WERI-Rb-1 (cell line): ENCODE data around the gene CTIF.

Experiments
- DNase-seq: peaks from one replicate; pipeline ENCODE4 v3.0.0-alpha.2; 2020
- H3K27ac ChIP-seq: fragments of 250-450 bp; sonication (Bioruptor Pico); 2 replicates; pipeline ENCODE4 v1.5.1; 2020; ENCODE audit warnings: mild to moderate bottlenecking, moderate library complexity
- H3K27me3 ChIP-seq: fragments of 250-450 bp; sonication (Bioruptor Pico); 2 replicates; pipeline ENCODE4 v1.5.1; 2021; ENCODE audit warnings: mild to moderate bottlenecking, low read depth, moderate library complexity; ENCODE audit not compliant: insufficient read depth, severe bottlenecking
- H3K36me3 ChIP-seq: fragments of 250-450 bp; sonication (Bioruptor Pico); 2 replicates; pipeline ENCODE4 v1.5.1; 2020; ENCODE audit warnings: mild to moderate bottlenecking, moderate library complexity
- H3K4me3 ChIP-seq: 2 replicates; pipeline ENCODE4 v1.5.1; 2011; ENCODE audit warnings: low read depth, mild to moderate bottlenecking, control low read depth, low read length
- H3K9me3 ChIP-seq: fragments of 250-450 bp; sonication (Bioruptor Pico); 2 replicates; pipeline ENCODE4 v1.5.1; 2021; ENCODE audit warnings: mild to moderate bottlenecking, moderate library complexity; ENCODE audit not compliant: severe bottlenecking
- TF ChIP-seq, protein P1 (sequence below): IDR thresholded peaks from 2 replicates; pipeline ENCODE4 v1.5.1; 2011; ENCODE audit warnings: low read depth, mild to moderate bottlenecking, control low read depth, inconsistent platforms, low read length

Gene CTIF

DNA sequence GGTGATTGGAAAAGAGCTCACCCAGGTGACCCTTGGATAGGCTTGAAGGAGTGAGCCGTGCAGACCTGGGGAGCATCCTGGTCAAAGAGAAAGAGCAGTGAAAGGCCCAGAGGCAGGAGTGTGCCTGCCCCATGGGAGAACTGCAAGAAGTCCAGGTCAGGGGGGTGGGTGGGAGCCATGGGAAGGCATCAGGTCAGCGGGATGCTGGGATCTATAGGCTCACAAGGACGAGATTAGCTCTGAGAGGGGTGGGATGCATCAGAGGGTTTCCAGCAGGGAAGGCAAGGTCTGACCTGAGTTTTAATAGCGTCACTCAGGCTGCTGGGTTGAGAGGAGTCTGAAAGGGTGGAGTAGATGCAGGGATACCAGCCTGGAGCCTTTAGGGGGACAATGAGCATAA, 253.3 kb downstream of the CTIF start:
- TF ChIP-seq, protein P1, sequence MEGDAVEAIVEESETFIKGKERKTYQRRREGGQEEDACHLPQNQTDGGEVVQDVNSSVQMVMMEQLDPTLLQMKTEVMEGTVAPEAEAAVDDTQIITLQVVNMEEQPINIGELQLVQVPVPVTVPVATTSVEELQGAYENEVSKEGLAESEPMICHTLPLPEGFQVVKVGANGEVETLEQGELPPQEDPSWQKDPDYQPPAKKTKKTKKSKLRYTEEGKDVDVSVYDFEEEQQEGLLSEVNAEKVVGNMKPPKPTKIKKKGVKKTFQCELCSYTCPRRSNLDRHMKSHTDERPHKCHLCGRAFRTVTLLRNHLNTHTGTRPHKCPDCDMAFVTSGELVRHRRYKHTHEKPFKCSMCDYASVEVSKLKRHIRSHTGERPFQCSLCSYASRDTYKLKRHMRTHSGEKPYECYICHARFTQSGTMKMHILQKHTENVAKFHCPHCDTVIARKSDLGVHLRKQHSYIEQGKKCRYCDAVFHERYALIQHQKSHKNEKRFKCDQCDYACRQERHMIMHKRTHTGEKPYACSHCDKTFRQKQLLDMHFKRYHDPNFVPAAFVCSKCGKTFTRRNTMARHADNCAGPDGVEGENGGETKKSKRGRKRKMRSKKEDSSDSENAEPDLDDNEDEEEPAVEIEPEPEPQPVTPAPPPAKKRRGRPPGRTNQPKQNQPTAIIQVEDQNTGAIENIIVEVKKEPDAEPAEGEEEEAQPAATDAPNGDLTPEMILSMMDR = no peak

DNA sequence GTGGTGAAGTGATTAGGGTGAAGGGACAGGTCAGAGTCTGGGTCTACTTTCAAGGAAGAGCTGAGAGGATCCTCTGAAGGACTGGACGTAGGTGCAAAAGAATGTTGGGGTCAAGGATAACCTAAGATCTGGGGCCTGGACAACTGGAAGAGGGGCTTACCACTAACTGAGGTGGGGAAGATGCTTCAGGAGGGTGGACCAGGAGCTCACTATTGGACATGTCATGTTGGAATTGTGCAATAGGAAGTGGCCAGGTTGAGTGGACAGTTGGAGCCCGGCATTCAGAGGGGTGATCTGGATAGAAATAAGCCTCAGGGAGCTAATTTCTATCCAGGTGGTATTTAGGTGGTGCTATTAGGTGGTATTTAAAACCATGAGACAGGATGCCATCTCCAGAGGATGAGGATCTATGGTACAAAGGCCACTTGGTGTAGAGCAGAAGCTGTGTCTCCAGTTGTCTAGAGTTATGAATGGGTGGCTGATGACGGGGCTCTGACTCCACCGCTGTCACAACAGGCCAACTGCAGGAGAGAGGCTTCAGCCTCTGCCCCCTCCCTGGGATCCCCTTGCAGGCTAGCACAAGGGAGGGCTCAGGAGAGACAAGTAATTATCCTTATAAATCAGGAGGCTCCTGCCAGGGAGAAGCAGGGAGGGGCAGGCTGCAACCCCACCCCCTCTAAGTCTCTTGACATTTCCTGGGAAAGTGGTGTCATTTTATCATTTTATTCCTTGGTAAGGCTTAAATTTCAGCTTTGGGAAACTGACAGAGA, 254.0 kb downstream of the CTIF start:
- H3K27ac ChIP-seq = no peak overlapping the region
- DNase-seq = peak; percentile 49
- TF ChIP-seq, protein P1 = no peak
- no peaks in the 10 kb centered on the region for H3K27me3 ChIP-seq
- H3K4me3 ChIP-seq = no peak overlapping the region
- H3K36me3 ChIP-seq = peaks cover 17% of the 10 kb centered on the region
- no peaks in the 10 kb centered on the region for H3K9me3 ChIP-seq

More for the DNA sequence above, 253.3 kb downstream of the CTIF start:
- no peaks in the 10 kb centered on the region for H3K27me3 ChIP-seq
- no peak overlapping the region for H3K27ac ChIP-seq
- no peak overlapping the region for H3K4me3 ChIP-seq
- no peak for DNase-seq
- peaks cover 17% of the 10 kb centered on the region for H3K36me3 ChIP-seq
- H3K9me3 ChIP-seq = no peaks in the 10 kb centered on the region

DNA sequence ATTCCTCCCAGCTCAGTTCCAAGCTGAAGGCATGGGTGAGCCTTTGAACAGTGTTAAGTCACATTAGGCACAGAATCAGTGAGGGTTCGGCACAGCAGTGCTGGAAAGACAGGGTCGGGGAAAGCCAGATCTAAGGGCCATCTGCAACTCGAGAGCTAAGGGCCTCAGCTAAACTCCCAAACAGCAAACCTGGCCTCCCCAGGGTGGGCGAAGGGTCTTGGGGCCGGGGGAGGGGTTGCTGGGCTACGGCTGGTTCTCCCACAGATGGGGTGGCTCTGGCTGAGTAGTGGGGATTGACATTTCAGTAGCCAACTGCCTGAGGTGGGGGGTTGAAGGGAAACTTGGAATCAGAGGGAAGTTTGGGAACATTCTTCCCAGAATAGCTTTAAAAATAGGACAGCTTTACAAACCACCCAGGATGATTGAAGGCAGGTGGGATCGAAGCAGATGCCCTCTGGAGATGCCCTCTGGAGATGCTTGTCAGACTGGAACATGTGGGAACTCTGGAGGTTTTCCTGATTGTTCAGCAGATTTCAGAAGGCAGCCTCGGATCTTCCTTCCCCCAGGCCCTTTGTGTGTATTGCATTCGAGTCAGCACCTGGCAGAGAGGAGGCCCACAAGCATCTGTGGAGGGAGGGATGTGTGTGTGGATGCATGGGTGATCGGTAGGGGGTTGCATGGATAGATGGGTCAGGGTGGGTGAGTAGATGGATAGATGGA, 255.6 kb downstream of the CTIF start:
- Histone ChIP-seq H3K27me3 (no peaks in the 10 kb centered on the region), H3K4me3 (no peak overlapping the region), H3K36me3 (peaks cover 8% of the 10 kb centered on the region; the same call in 1 of the 2 replicates), H3K27ac (no peak overlapping the region), H3K9me3 (no peaks in the 10 kb centered on the region)
- TF ChIP-seq, protein P1 = no peak
- no peak for DNase-seq

DNA sequence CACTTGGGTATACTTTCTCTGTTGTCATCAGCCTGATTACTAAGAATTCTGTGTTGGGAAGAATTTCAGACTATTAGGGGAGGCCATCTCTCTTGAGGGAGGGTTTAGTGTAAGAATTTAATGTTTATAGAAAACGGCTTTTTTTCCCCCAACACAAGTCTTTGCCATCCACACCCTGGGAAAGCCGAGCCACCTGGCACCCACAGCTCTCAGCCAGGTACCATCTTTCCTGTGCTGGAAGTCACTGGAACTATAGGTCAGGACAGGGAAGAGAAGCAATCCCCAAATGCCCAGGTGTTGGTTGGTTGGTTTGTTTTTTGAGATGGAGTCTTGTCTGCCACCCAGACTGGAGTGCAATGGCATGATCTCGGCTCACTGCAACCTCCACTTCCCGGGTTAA, 256.9 kb downstream of the CTIF start:
- Histone ChIP-seq H3K4me3 (no peak overlapping the region), H3K27me3 (no peaks in the 10 kb centered on the region), H3K36me3 (peaks cover 9% of the 10 kb centered on the region; the same call in 1 of the 2 replicates), H3K9me3 (no peaks in the 10 kb centered on the region), H3K27ac (no peak overlapping the region)
- DNase-seq = no peak
- TF ChIP-seq, protein P1 = no peak

DNA sequence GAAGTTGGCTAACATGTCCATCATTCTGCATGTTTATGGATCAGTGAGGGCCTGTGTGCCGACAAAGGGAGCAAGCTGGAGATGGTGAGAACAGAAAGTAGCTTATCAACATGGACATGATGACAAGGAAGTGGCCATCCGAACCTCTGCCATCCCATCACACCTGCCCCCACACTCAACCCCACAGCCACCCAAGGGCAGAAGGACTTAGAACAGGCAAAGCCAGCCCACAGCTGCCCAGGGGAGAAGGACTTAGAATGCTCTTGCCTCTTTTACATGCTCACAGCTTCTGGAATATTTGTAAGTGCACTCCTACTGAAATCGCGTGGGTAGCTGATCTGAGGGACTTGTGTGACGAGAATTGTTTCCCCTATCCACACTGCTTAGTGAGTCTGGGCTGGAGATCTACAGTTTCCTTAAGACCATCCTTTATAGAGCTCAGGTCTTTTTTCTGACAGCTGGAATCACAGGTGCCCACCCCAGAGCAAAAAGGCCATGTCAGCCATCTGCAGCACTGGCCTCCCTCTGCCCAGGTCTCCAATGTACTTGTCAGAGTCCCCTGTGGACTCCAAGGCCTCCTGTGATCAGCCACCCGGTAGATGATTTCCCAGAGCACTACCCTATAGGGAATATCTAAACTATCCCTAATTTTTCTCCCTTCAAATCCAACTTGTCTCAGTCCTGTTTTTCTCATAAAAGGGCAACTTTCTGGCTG, 257.8 kb downstream of the CTIF start:
- Histone ChIP-seq H3K36me3 (peaks cover 11% of the 10 kb centered on the region), H3K9me3 (no peaks in the 10 kb centered on the region), H3K4me3 (no peak overlapping the region), H3K27me3 (no peaks in the 10 kb centered on the region), H3K27ac (no peak overlapping the region)
- no peak for DNase-seq
- TF ChIP-seq, protein P1 = no peak
